Eye (tissue), 1 donor: ENCODE measurements around the gene KLHL21.
"Not testable (repeated sequence)": the region's sequence is repeated elsewhere in the genome, so short reads cannot be mapped to it uniquely, and the experiment has no call there.

ENCODE experiments used
- DNase-seq: peaks from one replicate; pipeline ENCODE4 v3.0.0-alpha.2; 2015

The KLHL21 gene

DNA sequence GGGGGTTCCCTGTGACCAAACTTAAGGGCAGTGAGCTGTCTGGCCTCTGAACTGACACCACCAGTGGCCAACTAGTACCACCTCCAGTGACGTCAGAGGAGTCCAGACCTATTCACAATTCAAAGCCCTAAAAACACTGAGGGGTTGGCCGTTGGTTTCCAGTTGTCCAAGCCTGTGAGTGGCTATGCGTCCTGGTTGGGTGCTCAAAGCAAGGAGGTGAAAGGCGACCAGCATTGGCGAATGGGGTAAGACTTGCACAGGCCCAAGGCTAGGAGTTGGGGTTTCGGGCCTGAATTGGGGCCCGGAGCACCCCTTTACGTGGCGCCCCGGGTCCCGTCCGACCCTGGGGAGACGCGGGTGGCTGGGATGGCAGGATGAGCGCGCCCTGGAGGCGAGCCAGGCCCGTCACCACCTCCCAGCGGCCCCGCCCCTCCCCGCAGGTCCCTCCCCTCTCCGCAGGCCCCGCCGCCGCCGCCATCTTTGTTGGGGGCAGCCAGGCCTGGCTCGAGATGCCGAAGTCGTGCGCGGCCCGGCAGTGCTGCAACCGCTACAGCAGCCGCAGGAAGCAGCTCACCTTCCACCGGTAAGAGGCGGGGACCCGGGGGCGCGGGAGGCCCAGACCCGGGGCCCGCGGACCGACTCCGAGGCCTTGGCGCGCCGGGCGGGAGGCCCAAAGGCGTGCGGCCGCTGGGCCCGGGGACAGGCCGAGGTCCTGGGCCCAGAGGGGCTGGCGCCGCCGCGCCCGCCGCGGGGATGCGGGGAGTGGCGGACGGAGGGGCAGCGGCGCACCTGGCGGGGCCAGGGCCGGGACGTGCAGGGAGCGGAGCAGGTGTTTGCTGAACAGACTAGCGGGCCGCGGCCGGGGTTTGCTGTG is 22.3 kb upstream of the KLHL21 start, which contains the start of gene THAP3:
TSS of gene THAP3 (plus strand) at position 159 of the 874 bp plus-strand sequence. CDS start at position 510, 351 bp downstream.
- peak; percentile 95 for DNase-seq

DNA sequence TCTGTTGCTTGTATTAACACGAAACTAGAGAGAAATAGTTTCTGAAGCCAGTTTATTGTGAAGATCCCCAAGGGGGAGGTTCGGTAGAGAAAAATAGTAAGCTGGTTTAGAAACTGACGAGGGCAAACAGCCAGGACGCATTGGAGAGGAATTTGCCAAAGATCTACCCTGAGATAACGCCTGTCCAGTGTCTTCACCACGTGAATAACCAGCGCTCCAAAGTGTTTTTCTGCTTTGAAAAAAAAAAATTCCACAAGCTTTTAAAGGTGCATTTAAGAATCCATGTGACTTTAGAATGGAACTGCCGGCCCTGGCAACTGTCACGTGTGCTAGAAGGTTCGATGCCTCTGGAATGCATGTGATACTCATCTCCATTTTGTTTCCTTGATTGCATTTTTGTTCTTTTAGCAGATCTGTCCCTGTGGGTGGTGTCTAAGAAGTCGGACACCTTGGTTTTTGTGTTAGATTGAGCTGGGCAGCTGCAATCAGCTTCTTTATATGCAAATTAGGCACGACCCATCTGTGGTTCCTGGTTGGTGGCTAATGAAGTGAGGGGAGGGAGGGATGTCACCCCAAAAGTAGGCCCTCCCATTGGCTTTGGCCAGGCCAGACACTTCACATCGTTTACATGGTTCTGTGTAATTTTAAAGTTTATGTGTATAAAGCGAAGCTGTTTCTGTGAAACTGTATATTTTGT is 20.7 kb upstream of the KLHL21 start:
- DNase-seq, result no peak

GRCh38 chr1:6622396-6623152 is 19.9 kb upstream of the KLHL21 start:
- no peak for DNase-seq

DNA sequence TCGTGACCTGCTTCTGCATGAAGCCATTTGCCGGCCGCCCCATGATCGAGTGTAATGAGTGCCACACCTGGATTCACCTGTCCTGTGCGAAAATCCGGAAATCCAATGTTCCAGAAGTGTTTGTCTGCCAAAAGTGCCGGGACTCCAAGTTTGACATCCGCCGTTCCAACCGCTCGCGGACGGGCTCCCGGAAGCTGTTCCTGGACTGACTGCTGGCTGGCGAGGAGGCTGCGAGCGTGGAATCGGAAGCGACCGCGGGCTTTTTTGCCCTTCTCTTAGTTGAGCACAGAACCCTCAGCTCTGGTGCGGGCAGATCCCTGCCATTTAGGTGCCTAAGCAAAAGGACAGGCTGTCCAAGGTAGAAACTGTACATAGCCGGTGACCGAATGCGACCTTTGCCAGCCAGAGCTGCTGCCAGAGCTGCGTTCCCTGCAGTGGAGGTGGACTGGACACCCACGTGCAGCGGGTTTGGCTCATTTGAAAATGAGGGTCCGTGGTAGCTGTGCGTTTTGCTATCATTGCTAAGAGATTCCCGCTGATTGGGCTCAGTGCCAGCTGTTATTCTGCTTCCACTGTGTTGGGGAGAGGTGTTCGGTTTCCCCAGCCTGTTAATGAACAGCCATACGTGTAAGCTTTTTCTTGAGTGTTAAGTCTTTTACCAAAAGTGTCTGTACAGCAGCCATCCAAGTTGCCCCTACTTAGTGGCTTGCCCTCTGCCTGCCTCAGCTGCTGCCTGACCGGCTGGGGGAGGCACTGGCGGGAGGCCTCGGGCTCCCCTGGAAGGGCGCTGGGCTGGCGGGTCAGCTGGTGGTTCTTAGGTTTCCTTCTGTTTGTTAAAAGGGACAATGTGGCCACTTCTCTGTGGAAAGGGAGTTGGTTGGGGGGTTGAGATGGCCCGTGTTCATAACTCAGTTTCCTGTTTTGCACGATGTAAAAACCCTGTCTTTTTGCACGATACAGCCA is 19.0 kb upstream of the KLHL21 start:
- DNase-seq, result no peak

DNA sequence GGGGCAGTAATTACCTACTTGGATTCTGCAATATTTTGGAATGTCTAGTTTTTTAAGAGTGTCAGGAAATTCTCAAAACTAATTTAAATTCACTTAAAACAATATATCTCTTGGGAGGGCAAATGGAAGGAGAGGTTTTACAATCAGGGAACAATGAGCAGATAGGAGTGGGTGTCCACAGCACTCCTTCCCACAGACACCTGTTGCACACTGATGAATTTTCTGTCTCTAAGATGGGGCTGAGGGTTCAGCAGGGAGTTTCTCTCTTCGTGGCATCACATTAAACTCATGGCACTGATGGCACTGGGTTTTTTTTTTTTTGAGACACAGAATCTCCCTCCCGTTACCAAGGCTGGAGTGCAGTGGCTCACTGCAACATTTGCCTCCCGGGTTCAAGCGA is 16.4 kb upstream of the KLHL21 start:
- DNase-seq, result no peak

DNA sequence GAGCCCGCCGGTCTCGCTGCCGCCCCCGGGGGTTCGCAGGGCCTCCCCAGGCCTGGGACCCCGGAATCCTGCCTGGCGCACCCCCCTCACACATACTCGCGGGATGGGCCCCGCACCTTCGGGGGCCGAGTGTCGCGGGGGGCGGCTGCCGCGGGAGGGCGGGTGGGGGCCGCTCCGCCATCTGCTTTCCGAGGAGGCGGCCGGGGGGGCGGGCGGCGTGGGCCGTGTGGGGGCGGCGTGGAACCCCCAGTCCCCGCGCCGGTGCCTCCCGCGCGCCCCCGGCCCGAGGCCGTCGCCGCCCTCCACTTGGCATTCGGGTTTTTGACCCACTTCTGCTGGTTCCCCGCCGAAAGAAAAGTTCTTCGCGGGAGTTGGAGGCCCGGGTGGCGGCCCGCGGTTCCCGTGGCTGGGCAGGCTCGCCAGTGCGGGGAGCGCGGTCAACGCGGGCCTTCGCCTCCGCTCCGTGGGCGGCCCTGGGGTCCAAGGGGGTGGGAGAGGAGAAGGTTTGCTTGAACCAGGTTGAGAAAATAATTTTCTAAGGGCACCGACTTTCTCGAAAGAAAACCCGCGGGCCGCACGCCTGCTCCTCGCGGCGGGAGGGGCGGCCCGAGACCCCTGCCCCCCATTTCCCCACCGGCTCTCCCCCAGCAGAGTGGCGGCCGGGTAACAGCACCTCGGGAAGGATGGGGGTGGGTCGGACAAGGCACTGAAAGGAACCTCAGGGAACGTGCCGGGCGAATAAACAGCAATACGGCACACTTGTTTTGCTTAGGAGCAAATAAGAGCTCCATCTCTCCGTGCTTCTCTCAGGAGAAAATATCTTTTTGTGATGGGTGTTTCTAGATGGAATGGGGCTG is 12.5 kb upstream of the KLHL21 start:
- DNase-seq, result peak; percentile 24

DNA sequence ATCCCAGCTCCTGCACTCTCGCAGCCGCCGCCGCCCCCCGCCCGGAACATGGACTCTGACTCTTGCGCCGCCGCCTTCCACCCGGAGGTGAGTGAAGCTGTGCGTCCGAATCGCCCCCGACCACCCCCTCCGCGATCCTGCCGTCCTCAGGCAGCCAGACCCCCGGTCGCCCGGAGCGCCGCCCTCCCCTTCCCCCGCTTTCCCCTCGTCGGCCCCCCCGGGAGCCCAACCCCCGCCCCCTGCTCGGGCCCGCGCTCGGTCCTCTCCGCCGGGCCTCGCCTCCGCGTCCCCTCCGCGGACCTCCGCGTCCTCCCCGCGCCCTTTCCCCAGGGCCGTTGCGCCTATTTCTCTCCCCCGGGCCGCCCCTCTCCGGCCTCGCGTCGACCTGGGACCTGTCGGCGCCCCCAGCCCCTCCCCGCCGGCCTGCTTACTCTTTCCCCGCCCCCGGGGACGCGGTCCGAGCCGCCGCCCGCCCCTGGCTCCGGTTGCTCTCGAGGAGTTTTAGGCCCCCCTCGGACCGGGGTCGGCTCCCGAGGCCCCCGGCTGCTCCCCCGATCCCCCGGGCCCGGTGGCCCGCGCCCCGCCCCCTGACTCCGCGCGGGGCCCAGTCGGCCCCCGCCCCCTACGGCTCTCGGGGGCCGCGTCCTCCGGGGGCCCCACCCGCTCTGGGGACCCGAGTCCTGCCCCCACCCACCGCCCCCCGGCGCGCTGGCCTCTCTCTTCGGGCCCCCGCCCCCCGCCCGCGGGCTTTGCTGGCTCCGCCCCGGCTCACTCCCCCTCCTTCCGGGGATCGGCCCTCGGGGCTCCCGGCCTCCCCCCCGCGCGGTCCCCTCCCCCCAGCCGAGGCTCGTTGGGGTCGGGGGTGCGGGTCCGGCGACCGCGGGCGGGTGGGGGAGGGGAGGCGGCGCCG is 11.6 kb upstream of the KLHL21 start:
- peak; percentile 69 for DNase-seq

- DNase-seq, result peak; percentile 99
Observed at GRCh38 chr1:6613361-6614018, 10.8 kb upstream of the KLHL21 start, which contains the start of gene PHF13. Gene PHF13 (plus strand): TSS chr1:6613731. CDS start chr1:6614067, 336 bp downstream.

- DNase-seq, result peak; percentile 88
Observed at GRCh38 chr1:6612641-6613360, 10.1 kb upstream of the KLHL21 start.

DNA sequence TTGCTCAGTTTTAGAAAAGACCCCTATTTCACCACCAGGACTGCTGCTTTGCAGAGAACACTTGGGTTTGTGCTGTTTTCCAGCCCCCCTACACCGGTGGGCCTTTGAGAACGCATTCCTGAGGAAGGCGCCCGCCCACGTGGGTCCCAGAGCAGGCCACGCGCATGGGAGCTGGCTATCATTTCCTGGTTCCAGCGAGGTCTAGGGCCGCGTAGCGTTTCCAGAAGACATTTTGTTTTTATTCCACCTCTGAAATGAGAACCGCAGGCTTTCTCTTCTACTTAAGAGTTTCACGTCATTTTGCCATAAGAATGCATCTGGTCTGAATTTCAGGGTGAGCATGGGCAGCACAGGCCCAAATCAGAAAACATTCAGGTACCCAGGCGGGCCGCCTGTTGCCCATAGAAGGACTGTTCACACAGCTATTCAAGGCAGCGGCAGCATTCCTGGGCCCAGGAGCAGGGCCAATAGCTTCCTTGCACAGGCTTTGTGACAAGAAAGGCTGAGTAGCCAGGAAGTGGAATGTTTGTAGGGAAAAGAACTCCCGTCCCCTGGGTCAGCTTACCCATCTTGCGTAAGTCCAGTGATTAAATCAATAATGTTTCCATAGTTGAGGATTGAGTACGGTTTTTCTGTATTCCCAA is 1.4 kb upstream of the KLHL21 start:
- peak; percentile 85 for DNase-seq

- DNase-seq, result peak; percentile 91
Observed at GRCh38 chr1:6603238-6603914, 707 bp upstream of the KLHL21 start.

DNA sequence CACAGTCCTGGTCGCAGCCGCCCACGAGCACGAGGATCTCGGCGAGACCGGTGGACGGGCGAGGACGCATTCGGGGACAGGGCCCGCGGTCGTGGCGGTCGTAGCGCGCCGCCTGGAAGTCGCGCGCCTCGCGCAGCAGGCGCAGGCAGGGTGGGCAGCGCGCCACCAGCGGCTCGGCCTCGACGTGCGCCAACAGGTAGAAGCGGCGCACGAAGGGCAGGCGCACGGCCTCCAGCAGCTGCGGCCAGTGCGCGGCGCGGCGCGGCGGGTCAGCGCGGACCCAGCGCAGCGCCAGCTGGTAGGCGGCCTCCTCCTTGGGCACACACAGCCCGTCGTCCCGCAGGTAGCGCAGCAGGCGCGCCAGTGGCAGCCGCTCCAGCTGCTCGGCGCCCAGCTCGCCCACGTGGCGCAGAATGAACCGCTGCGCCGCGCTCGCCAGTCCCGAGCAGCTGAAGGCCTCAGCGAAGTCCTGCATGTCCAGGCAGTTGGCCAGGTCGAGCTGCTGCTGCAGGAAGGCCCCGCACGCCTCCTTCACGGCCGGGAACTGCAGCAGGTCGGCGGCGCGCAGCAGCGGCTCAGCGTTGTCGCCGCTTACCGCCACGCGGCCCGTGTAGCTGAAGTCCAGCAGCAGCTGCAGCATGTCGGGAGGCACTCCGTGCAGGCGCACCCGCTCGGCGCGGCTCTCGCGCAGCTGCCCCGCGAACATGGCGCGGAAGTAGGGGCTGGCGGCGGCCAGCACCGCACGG is 573 bp downstream of the KLHL21 start:
- DNase-seq, result no peak

DNA sequence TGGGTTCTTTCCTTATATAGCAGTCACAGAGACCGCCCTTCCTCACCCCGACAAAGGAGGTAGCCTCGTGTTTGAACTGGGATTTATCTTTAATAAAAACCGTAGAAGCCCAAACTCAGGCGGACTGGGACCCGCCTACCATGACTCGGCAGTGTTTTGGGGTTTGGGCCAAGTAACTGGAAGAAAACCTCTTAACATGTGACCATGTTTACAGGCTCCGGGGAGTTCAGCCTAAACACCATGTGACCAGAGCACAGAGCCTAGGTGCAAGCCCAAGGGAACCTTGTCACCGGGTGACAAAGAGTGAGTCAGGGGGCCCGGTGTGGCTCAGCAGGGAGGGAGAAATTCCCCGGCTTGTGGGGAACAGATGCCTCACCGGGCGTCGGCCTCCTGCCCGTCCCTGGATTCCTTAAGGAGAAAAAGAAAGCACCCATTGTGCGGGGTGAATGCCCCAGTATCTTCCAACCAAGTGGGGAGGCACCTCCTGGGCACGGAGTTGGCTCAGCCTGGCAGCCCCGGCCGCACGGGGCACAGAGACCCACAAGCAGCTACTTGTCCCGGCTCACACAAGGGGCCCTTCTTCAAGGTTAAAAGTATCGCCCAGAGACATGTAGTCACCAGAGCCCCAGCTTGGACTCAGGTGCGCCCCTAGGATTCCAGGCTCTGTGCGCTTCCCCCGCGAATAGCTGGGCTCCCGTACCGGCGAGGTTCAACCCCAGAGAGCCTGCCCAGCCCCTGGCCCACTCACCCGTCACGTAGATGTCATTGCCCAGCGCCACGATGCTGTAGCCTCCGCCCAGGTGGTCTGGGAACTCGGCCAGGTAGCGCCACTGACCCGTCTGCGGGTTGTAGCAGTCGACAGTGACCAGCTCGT is 1.4 kb downstream of the KLHL21 start:
- peak; percentile 74 for DNase-seq

GRCh38 chr1:6600410-6601048 is 2.1 kb downstream of the KLHL21 start:
- DNase-seq, result peak; percentile 49

DNA sequence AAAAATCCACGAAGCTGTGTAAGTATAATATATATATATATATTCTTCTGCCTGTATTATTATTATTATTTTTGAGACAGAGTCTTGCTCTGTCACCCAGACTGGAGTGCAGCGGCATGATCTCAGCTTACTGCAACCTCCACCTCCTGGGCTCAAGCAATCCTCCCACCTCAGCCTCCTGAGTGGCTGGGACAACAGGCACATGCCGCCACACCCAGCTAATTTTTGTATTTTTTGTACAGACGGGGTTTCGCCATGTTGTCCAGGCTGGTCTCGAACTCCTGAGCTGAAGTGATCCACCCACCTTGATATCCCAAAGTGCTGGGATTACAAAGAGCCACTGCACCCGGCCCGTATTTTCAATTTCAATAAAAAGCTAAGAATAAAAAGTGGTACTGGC is 2.7 kb downstream of the KLHL21 start:
- DNase-seq, result not testable (repeated sequence)
